H1 (cell line): ENCODE data around the gene MSH2. TPM values are rescaled to one million over a fixed set of nuclear protein-coding genes. Genes with fewer than 3 reads are reported as not detected.

Source experiments
- CTCF ChIA-PET: fragments of 300-600 bp; sonication (Branson Sonifier 250); formaldehyde crosslinking; loops from one replicate; lab custom pipeline; 2021; ENCODE audit not compliant: partially characterized antibody; lab: Charles Lee
- POLR2A ChIA-PET: fragments of 300-600 bp; sonication (Branson Sonifier 250); formaldehyde crosslinking; loops from one replicate; lab custom pipeline; 2021; ENCODE audit warnings: inconsistent platforms; ENCODE audit not compliant: partially characterized antibody; lab: Charles Lee
- DNase-seq, 2 experiments: peaks; one replicate each; pipeline versions ENCODE4 v3.0.0 to v3.0.0-alpha.2; 2010 to 2022; ENCODE audit warnings: low spot score in 2 of 2, low read depth in 1 of 2, mixed read lengths in 1 of 2
- FAIRE-seq: peaks from 2 replicates; lab custom pipeline; 2011; peaks lifted over from hg19 to GRCh38; lab: Jason Lieb, UNC
- H2AFZ ChIP-seq: 2 replicates; pipeline ENCODE4 v1.8.1; 2012; ENCODE audit warnings: low read length, inconsistent platforms
- H2AK5ac ChIP-seq: 2 replicates; pipeline ENCODE4 v1.6.1; 2013; ENCODE audit warnings: low read depth, low read length
- H2BK120ac ChIP-seq: replicated peaks from 2 replicates; pipeline ENCODE3; 2013; ENCODE audit warnings: low read depth, low read length, inconsistent platforms
- H2BK12ac ChIP-seq: 2 replicates; pipeline ENCODE4 v1.6.1; 2013; ENCODE audit warnings: low read depth, low read length
- H2BK15ac ChIP-seq: 2 replicates; pipeline ENCODE4 v1.6.1; 2013; ENCODE audit warnings: low read length
- H2BK20ac ChIP-seq: 2 replicates; pipeline ENCODE4 v1.6.1; 2013; ENCODE audit warnings: low read length
- H2BK5ac ChIP-seq: 2 replicates; pipeline ENCODE4 v1.6.1; 2013; ENCODE audit warnings: low read depth, low read length
- H3K14ac ChIP-seq: 2 replicates; pipeline ENCODE4 v1.6.1; 2013; ENCODE audit warnings: inconsistent platforms; ENCODE audit not compliant: insufficient read length
- H3K18ac ChIP-seq: 2 replicates; pipeline ENCODE4 v1.6.1; 2013; ENCODE audit warnings: low read length; ENCODE audit errors: extremely low read depth
- H3K23ac ChIP-seq: 2 replicates; pipeline ENCODE4 v1.6.1; 2013; ENCODE audit warnings: inconsistent platforms; ENCODE audit not compliant: insufficient read length
- H3K23me2 ChIP-seq: 2 replicates; pipeline ENCODE4 v1.6.1; 2013; ENCODE audit warnings: low read depth, low read length
- H3K27ac ChIP-seq: 2 replicates; pipeline ENCODE4 v1.6.1; 2011; ENCODE audit warnings: low read depth, low read length, inconsistent platforms
- H3K27me3 ChIP-seq, 4 experiments: replicated peaks in 1 of 4; 1 replicate in 1 of 4; 2 replicates in 3 of 4; pipeline versions ENCODE4 v1.6.1 to v1.8.1; 2011 to 2013; ENCODE audit warnings: low read length in 3 of 4, mild to moderate bottlenecking in 3 of 4, inconsistent platforms in 2 of 4, mixed read lengths in 2 of 4, moderate library complexity in 1 of 4; ENCODE audit not compliant: control insufficient read depth in 3 of 4, insufficient read depth in 3 of 4; ENCODE audit errors: extremely low read depth in 1 of 4
- H3K36me3 ChIP-seq, 4 experiments: 2 replicates each; pipeline versions ENCODE4 v1.6.1 to v1.8.1; 2011 to 2013; ENCODE audit warnings: mild to moderate bottlenecking in 4 of 4, low read length in 3 of 4, moderate library complexity in 2 of 4, control low read depth in 1 of 4, inconsistent platforms in 1 of 4; ENCODE audit not compliant: insufficient read depth in 4 of 4, control insufficient read depth in 2 of 4
- H3K4ac ChIP-seq: replicated peaks from 2 replicates; pipeline ENCODE3; 2013; ENCODE audit warnings: low read length, low read depth, mixed read lengths, inconsistent platforms; ENCODE audit not compliant: insufficient read length
- H3K4me1 ChIP-seq, 4 experiments: replicated peaks in 1 of 4; 1 replicate in 1 of 4; 2 replicates in 3 of 4; pipeline versions ENCODE4 v1.6.1 to v1.8.1; 2011 to 2013; ENCODE audit warnings: low read length in 3 of 4, inconsistent platforms in 2 of 4, mixed read lengths in 1 of 4; ENCODE audit not compliant: insufficient read depth in 4 of 4, control insufficient read depth in 3 of 4
- H3K4me2 ChIP-seq, 2 experiments: 2 replicates each; pipeline versions ENCODE4 v1.6.1 to v1.8.1; 2011 to 2013; ENCODE audit warnings: low read depth in 2 of 2, low read length in 2 of 2, control low read depth in 1 of 2, inconsistent platforms in 1 of 2, mild to moderate bottlenecking in 1 of 2; ENCODE audit not compliant: insufficient read depth in 1 of 2
- H3K4me3 ChIP-seq, 4 experiments: fragments of 200-600, 300-600 bp in 1 of 4; sonication (generic), shearing (Covaris generic), sonication (Bioruptor Twin) in 1 of 4; 2 replicates each; pipeline versions ENCODE4 v1.5.1 to v1.8.1; 2011 to 2016; ENCODE audit warnings: low read length in 4 of 4, low read depth in 3 of 4, control low read depth in 2 of 4, inconsistent platforms in 2 of 4, mild to moderate bottlenecking in 2 of 4, mixed read lengths in 1 of 4, moderate library complexity in 1 of 4; ENCODE audit not compliant: insufficient read depth in 2 of 4; ENCODE audit errors: extremely low read depth in 1 of 4
- H3K56ac ChIP-seq: replicated peaks from 2 replicates; pipeline ENCODE3; 2013; ENCODE audit warnings: low read depth, mild to moderate bottlenecking, mixed read lengths, low read length, inconsistent platforms; ENCODE audit not compliant: insufficient read length
- H3K79me1 ChIP-seq: 2 replicates; pipeline ENCODE4 v1.6.1; 2013; ENCODE audit warnings: low read depth, low read length, control low read depth
- H3K79me2 ChIP-seq, 2 experiments: 2 replicates each; pipeline versions ENCODE4 v1.6.1 to v1.8.1; 2012 to 2013; ENCODE audit warnings: low read length in 2 of 2, mild to moderate bottlenecking in 2 of 2, inconsistent platforms in 1 of 2; ENCODE audit not compliant: insufficient read depth in 2 of 2, control insufficient read depth in 1 of 2
- H3K9ac ChIP-seq, 4 experiments: replicated peaks in 1 of 4; 1 replicate in 1 of 4; 2 replicates in 3 of 4; pipeline versions ENCODE4 v1.6.1 to v1.8.1; 2011 to 2013; ENCODE audit warnings: low read depth in 3 of 4, low read length in 3 of 4, control low read depth in 2 of 4, mild to moderate bottlenecking in 2 of 4, moderate library complexity in 2 of 4, inconsistent platforms in 1 of 4; ENCODE audit errors: extremely low read depth in 1 of 4
- H3K9me3 ChIP-seq, 2 experiments: 2 replicates each; pipeline versions ENCODE4 v1.6.1 to v1.8.1; 2012 to 2013; ENCODE audit warnings: mild to moderate bottlenecking in 2 of 2, moderate library complexity in 2 of 2, control low read depth in 1 of 2, inconsistent platforms in 1 of 2, low read depth in 1 of 2, low read length in 1 of 2, mixed read lengths in 1 of 2; ENCODE audit not compliant: insufficient read depth in 2 of 2
- H4K20me1 ChIP-seq, 2 experiments: replicated peaks in 1 of 2; 2 replicates each; pipeline versions ENCODE3 to v1.8.1; 2011 to 2013; ENCODE audit warnings: inconsistent platforms in 2 of 2, low read length in 2 of 2, mild to moderate bottlenecking in 1 of 2; ENCODE audit not compliant: insufficient read depth in 2 of 2, control insufficient read depth in 1 of 2
- H4K5ac ChIP-seq: 2 replicates; pipeline ENCODE4 v1.6.1; 2013; ENCODE audit warnings: low read length, low read depth, mixed read lengths, inconsistent platforms; ENCODE audit not compliant: insufficient read length
- H4K8ac ChIP-seq: 2 replicates; pipeline ENCODE4 v1.8.0; 2013; ENCODE audit warnings: mild to moderate bottlenecking, moderate library complexity, low read length, inconsistent platforms; ENCODE audit not compliant: insufficient read depth; ENCODE audit errors: extremely low read depth
- H4K91ac ChIP-seq: replicated peaks from 2 replicates; pipeline ENCODE3; 2013; ENCODE audit warnings: low read length, mixed read lengths, inconsistent platforms; ENCODE audit not compliant: insufficient read length
- CTBP2 ChIP-seq: IDR thresholded peaks from 2 replicates; pipeline ENCODE4 v1.7.0; 2011; ENCODE audit warnings: borderline replicate concordance, mild to moderate bottlenecking, moderate library complexity, mixed read lengths, low read length; ENCODE audit not compliant: insufficient read depth, insufficient read length
- EGR1 ChIP-seq: IDR thresholded peaks from 2 replicates; pipeline ENCODE4 v1.6.1; 2011; ENCODE audit warnings: low read depth, low read length, borderline replicate concordance
- HDAC2 ChIP-seq, 2 experiments: fragments of 300-600 bp in 1 of 2; sonication (generic) in 1 of 2; IDR thresholded peaks; 2 replicates each; pipeline ENCODE4 v1.6.1; 2011 to 2012; ENCODE audit warnings: low read depth in 2 of 2, low read length in 2 of 2, mild to moderate bottlenecking in 2 of 2, moderate library complexity in 2 of 2, borderline replicate concordance in 1 of 2, inconsistent platforms in 1 of 2
- POLR2A ChIP-seq, 2 experiments: IDR thresholded peaks; 1 replicate in 1 of 2; 2 replicates in 1 of 2; pipeline ENCODE4 v1.6.1; 2011; ENCODE audit warnings: low read depth in 2 of 2, low read length in 2 of 2, mild to moderate bottlenecking in 2 of 2; ENCODE audit errors: control extremely low read depth in 1 of 2
- RNF2 ChIP-seq: fragments of 200-900, 300-1000 bp; sonication (generic); IDR thresholded peaks from 2 replicates; pipeline ENCODE4 v1.7.1; 2016; ENCODE audit warnings: borderline replicate concordance, low read depth, mild to moderate bottlenecking, antibody characterized with exemption, low read length; ENCODE audit not compliant: poor library complexity, severe bottlenecking; ENCODE audit errors: missing control alignments
- SIN3A ChIP-seq, 2 experiments: IDR thresholded peaks in 1 of 2; conservative IDR thresholded peaks in 1 of 2; 2 replicates each; pipeline ENCODE4 v1.6.1; 2011 to 2012; ENCODE audit warnings: low read length in 2 of 2, improper control_type of control experiment in 1 of 2, low read depth in 1 of 2, mild to moderate bottlenecking in 1 of 2
- SRF ChIP-seq: IDR thresholded peaks from 2 replicates; pipeline ENCODE4 v1.6.1; 2011; ENCODE audit warnings: mild to moderate bottlenecking, low read depth, low read length, moderate library complexity
- SUZ12 ChIP-seq: fragments of 200-600 bp; sonication (generic); IDR thresholded peaks from 2 replicates; pipeline ENCODE4 v1.6.1; 2012; ENCODE audit warnings: mild to moderate bottlenecking, inconsistent platforms, low read length, moderate library complexity, mixed read lengths
- TBP ChIP-seq: IDR thresholded peaks from 2 replicates; pipeline ENCODE4 v1.6.1; 2011; ENCODE audit warnings: low read depth, low read length, improper control_type of control experiment
- YY1 ChIP-seq: IDR thresholded peaks from 2 replicates; pipeline ENCODE4 v1.6.1; 2011; ENCODE audit warnings: low read depth, mild to moderate bottlenecking, low read length
- WGBS, 2 experiments: shearing (Covaris generic) in 1 of 2; methylation state at CpG; one replicate each; pipeline versions ENCODE4 v1.1.6 to v1.1.7; 2013 to 2015; ENCODE audit warnings: low lambda C conversion rate in 2 of 2, mixed read lengths in 2 of 2, inconsistent platforms in 1 of 2, low coverage in 1 of 2, missing lambda C conversion rate in 1 of 2; ENCODE audit not compliant: insufficient replicate concordance in 2 of 2, insufficient coverage in 1 of 2, insufficient read length in 1 of 2; ENCODE audit errors: extremely low coverage in 1 of 2, missing lambda C conversion rate in 1 of 2; 5-methylcytosine and 5-hydroxymethylcytosine counted together
- polyA plus RNA-seq, 7 experiments: library from polyadenylated mRNA; depleted of rRNA in 3 of 7; stranded (reverse) in 5 of 7; unstranded in 2 of 7; fragments of >200 nt in 5 of 7; fragments of 200-250 nt in 2 of 7; gene quantifications; 1 replicate in 5 of 7; 2 replicates in 1 of 7; 4 replicates in 1 of 7; pipeline versions ENCODE4 v1.2.1 to v1.2.3, GENCODE V29; 2011 to 2013; ENCODE audit warnings: missing spikeins in 2 of 7, mixed read lengths in 2 of 7
- total RNA-seq: library from RNA; stranded (reverse); fragmentation: NEBNext Ultra II Directional; extraction: Animal tissue kit (Norgen Biotek cat#: 25700); gene quantifications from 2 replicates; pipeline ENCODE4 v1.2.1, GENCODE V29; 2021
- TF ChIP-seq, protein P1 (sequence below): IDR thresholded peaks from 2 replicates; pipeline ENCODE4 v1.6.1; 2012; ENCODE audit warnings: inconsistent platforms

MSH2 gene
- total and polyA plus RNA-seq, 2 of the 8 experiments (the other 6 are each of a cell fraction or from before 2014, with no cell fraction given), result 64.1 to 228 TPM

DNA sequence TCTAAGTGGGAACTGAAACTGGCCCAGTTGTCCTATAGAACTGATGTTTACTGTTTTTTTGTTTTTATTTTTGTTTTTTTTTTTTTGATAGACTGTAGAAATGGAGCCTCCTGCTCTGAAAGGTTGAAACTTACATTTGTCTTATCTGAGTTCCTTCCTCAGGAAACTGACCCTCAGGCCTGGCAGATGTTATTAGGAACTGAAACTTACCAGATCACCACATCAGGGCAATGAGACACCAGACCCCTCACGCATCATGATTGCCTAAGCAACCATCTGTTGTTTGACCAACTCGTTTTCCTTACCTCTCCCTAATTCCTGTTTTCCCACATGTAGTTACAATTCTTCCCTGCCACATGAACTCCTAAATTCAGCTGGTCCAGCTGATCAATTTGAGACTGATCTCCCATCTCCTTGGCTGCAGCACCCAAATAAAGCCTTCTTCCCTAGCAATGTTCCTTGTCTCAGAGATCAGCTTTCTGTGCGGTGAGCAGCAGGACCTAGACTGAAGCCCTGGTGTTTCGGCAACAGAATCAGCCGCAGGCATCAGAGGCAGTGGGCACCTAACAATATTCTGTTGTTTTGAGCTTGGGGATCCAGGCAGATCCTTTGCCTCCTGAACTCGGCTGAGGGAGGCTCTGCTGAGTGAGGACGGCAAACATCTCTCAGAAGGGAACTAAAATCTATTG lies 96.8 kb downstream of the MSH2 start:
- no peak for FAIRE-seq
- Histone ChIP-seq H2BK15ac (no peak overlapping the region), H4K8ac (no peak overlapping the region), H4K20me1 (no peaks in the 10 kb centered on the region), H3K23ac (no peak overlapping the region), H3K9ac (no peak overlapping the region), H3K4me1 (no peaks in the 10 kb centered on the region; a peak in 2 of 7 replicates), H3K79me1 (no peaks in the 10 kb centered on the region), H3K27ac (no peak overlapping the region), H3K18ac (no peak overlapping the region), H3K23me2 (peaks cover 5% of the 10 kb centered on the region; the same call in 1 of the 2 replicates), H2BK20ac (no peak overlapping the region), H2AK5ac (no peak overlapping the region), H3K14ac (no peak overlapping the region), H2BK120ac (no peak overlapping the region), H3K36me3 (peaks cover 0 to 7% (median 3%) of the 10 kb centered on the region in 4 experiments; a peak in 2 of 8 replicates), H3K79me2 (no peaks in the 10 kb centered on the region), H3K27me3 (no peaks in the 10 kb centered on the region), H3K4me2 (no peak overlapping the region), H3K4me3 (no peak overlapping the region), H3K4ac (no peak overlapping the region), H2BK12ac (no peak overlapping the region), H3K56ac (no peak overlapping the region), H2AFZ (no peak overlapping the region), H4K91ac (no peak overlapping the region), H4K5ac (no peak overlapping the region), H3K9me3 (peaks cover 19 to 24% of the 10 kb centered on the region in 2 experiments), H2BK5ac (no peak overlapping the region)
- ChIA-PET POLR2A (interaction anchor here (1.0 to 2.0 kb wide), 2 partner anchors 10 to 276 kb away, joined by 4 to 10 read pairs; no protein-coding TSS in a partner anchor), CTCF (interaction anchor here (1.2 to 1.6 kb wide), 3 partner anchors 11 to 268 kb away, joined by 3 to 4 read pairs (median 3); no protein-coding TSS in a partner anchor)
- 92% methylated on average over 7 of the region's 7 CpGs; no CpG with 5 or more reads in 1 of the 2 experiments for WGBS, 2 experiments
- no peak for DNase-seq
- TF ChIP-seq RNF2, result no peak
- no peak for TF ChIP-seq SIN3A (conservative IDR thresholded peaks at IDR 0.05 in 1 of 2, IDR thresholded peaks at IDR 0.05 in 1 of 2; ENCODE audit: low read depth in 1 of 2, low read length in 2 of 2)
- no peak for TF ChIP-seq YY1
- no peak for TF ChIP-seq SRF
- TF ChIP-seq EGR1, result no peak
- no peak for TF ChIP-seq POLR2A (IDR thresholded peaks at IDR 0.05; ENCODE audit: control extremely low read depth in 1 of 2, low read depth in 2 of 2, low read length in 2 of 2)
- no peak for TF ChIP-seq TBP
- no peak for TF ChIP-seq HDAC2 (IDR thresholded peaks at IDR 0.05; ENCODE audit: borderline replicate concordance in 1 of 2, low read depth in 2 of 2, low read length in 2 of 2)
- TF ChIP-seq, protein P1, sequence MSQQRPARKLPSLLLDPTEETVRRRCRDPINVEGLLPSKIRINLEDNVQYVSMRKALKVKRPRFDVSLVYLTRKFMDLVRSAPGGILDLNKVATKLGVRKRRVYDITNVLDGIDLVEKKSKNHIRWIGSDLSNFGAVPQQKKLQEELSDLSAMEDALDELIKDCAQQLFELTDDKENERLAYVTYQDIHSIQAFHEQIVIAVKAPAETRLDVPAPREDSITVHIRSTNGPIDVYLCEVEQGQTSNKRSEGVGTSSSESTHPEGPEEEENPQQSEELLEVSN, result no peak
- no peak for TF ChIP-seq SUZ12
- no peak for TF ChIP-seq CTBP2
